Ovary (tissue), 3 donors: Measurements from ENCODE around the gene CDCP1.

ENCODE experiments used
- EP300 ChIP-seq: sonication (generic); formaldehyde crosslinking; IDR thresholded peaks from one replicate; pipeline ENCODE4 v1.6.1; 2017; ENCODE audit warnings: antibody characterized with exemption
- POLR2A ChIP-seq: fragments of 450-650 bp; IDR thresholded peaks from one replicate; pipeline ENCODE4 v1.6.1; 2017; ENCODE audit warnings: antibody characterized with exemption, mild to moderate bottlenecking, moderate library complexity
- TF ChIP-seq, protein P1 (sequence below), 3 donors: fragments of 450-650 bp in 2 of 3; fragments of 200-600 bp in 1 of 3; IDR thresholded peaks; one replicate each; pipeline versions ENCODE4 v1.5.1 to v1.8.0; 2016 to 2022; ENCODE audit warnings: antibody characterized with exemption in 3 of 3, mild to moderate bottlenecking in 1 of 3
- donor health status: DM: no; HTN: no; CAD: no.

- TF ChIP-seq, protein P1, sequence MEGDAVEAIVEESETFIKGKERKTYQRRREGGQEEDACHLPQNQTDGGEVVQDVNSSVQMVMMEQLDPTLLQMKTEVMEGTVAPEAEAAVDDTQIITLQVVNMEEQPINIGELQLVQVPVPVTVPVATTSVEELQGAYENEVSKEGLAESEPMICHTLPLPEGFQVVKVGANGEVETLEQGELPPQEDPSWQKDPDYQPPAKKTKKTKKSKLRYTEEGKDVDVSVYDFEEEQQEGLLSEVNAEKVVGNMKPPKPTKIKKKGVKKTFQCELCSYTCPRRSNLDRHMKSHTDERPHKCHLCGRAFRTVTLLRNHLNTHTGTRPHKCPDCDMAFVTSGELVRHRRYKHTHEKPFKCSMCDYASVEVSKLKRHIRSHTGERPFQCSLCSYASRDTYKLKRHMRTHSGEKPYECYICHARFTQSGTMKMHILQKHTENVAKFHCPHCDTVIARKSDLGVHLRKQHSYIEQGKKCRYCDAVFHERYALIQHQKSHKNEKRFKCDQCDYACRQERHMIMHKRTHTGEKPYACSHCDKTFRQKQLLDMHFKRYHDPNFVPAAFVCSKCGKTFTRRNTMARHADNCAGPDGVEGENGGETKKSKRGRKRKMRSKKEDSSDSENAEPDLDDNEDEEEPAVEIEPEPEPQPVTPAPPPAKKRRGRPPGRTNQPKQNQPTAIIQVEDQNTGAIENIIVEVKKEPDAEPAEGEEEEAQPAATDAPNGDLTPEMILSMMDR (IDR thresholded peaks at IDR 0.05), result no peak
- no peak for TF ChIP-seq POLR2A
- no peak for TF ChIP-seq EP300
Observed at GRCh38 chr3:45095916-45096526, 50.2 kb downstream of the CDCP1 start.
